PC-3 (cell line): ENCODE data around the gene MACROD2.

Experiments used
- EZH2 ChIP-seq: fragments of 300-600 bp; sonication (generic); IDR thresholded peaks from one replicate; pipeline ENCODE4 v1.6.1; 2017; ENCODE audit warnings: antibody characterized with exemption, mild to moderate bottlenecking, low read length; ENCODE audit not compliant: unreplicated experiment
- TF ChIP-seq, protein P1 (sequence below): fragments of 300-600 bp; sonication (generic); conservative IDR thresholded peaks from 2 replicates; pipeline ENCODE4 v1.5.1; 2017; ENCODE audit warnings: antibody characterized with exemption, low read depth, mild to moderate bottlenecking, low read length

DNA sequence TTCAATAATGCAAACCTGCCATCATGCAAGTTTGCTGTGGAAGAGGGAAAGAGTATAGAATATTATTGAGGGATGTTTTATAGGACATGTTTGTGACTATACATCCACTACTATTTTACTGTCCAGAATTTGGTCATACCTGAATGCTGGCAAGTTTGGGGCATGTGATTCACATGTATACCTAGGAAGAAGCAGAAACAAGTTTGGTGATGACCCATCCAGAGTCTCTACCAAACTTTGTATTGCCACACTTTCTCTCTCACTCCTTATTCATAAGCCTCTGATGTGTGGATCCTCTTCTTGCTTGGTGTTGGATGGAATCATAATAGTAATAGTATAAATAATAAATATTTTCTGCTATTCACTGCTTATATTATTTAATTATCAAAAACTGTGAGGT, 450.6 kb downstream of the MACROD2 start:
- TF ChIP-seq EZH2 = no peak
- TF ChIP-seq, protein P1, sequence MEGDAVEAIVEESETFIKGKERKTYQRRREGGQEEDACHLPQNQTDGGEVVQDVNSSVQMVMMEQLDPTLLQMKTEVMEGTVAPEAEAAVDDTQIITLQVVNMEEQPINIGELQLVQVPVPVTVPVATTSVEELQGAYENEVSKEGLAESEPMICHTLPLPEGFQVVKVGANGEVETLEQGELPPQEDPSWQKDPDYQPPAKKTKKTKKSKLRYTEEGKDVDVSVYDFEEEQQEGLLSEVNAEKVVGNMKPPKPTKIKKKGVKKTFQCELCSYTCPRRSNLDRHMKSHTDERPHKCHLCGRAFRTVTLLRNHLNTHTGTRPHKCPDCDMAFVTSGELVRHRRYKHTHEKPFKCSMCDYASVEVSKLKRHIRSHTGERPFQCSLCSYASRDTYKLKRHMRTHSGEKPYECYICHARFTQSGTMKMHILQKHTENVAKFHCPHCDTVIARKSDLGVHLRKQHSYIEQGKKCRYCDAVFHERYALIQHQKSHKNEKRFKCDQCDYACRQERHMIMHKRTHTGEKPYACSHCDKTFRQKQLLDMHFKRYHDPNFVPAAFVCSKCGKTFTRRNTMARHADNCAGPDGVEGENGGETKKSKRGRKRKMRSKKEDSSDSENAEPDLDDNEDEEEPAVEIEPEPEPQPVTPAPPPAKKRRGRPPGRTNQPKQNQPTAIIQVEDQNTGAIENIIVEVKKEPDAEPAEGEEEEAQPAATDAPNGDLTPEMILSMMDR = no peak
